GM19455 (cell line): Measurements from ENCODE around the gene AASDHPPT.

ENCODE experiments used
- ATAC-seq: cut with Tn5 transposase; IDR thresholded peaks from one replicate; pipeline ENCODE4 v1.9.1; 2021; ENCODE audit not compliant: unreplicated experiment

The AASDHPPT gene

DNA sequence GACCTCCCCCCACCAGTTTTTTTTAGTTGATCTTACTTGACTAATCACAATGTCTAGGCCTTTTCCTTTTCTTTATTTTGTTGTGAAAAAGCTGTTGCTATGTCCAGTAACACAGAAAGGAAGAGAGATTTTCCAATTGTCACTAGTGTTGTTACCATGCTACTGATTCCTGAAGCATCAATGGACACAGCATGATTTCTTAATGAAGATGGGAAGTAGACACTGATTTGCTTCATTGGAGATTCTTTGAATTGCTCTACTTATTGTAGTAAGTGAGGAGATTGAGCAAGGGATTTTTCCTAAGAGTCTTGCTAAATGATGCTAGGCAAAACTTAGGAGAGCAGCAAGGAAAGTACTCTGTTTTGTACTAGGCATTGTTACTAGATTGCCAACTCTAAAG lies 4.6 kb downstream of the AASDHPPT start:
- no peak for ATAC-seq

DNA sequence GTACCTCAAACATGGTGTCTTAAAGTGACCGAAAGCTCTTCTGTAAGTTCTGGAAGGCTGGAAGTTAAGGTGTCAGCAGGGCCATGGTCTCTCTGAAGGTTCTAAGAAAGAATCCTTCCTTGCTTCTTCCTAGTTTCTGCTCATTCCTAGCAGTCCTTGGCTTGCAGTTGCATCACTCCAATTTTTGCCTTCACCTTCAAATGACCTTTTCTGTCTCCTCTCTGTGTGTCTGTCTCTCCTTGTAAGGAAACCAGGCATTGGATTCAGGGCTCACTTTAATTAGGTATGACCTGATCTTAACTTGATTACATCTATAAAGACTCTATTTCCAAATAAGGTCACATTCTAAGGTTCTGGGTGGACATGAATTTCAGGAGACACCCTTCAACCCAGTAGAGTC lies 8.7 kb downstream of the AASDHPPT start:
- ATAC-seq = no peak

- no peak for ATAC-seq
These were observed 9.4 kb downstream of the AASDHPPT start for GRCh38 chr11:106086850-106087249.

DNA sequence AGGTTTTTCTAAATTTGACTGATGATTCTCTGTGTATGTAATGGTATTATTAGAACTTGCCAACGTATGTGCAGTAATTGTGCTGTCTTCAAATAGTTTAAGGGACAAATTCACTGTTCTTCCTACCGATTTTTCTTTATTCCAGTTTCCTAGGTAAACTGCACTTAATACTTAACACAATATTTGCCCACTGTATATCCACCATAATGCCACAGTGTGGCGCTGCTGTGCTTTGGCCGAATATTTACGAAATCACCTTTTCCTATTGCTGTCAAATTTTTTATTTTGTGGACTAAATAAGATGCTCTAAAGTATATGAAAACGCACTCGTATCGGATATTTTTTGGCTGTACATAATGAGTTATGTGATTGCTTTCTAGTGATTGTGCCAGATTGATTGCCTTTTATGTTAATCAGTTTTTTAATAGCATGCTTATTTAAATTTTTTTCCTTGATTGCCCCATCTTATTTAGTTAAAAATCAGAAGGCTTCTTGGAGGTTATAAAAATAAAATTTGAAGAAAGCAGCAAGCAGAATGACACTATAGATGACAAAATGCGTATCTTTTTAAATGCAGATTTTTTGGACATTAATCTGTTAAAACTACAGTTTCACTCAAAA lies 10.5 kb downstream of the AASDHPPT start:
- ATAC-seq = no peak

DNA sequence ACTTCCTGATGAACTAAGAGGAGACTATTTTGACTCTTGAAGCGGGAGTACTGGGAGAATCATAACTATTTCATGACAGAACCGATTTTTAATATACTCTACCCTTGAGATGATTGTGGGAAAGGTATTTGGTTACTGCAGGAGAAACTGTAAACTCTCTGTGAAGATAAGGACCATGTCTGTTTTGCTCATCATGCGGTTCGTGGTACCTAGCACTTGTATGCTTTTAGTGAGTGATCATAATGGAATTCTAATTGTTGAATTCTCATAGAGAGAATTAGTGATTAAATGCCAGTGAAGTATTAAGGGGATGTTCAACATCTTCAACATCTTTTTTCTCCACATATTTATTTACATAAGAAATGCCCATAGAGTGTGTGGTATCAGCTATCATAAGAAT lies 11.4 kb downstream of the AASDHPPT start:
- no peak for ATAC-seq

DNA sequence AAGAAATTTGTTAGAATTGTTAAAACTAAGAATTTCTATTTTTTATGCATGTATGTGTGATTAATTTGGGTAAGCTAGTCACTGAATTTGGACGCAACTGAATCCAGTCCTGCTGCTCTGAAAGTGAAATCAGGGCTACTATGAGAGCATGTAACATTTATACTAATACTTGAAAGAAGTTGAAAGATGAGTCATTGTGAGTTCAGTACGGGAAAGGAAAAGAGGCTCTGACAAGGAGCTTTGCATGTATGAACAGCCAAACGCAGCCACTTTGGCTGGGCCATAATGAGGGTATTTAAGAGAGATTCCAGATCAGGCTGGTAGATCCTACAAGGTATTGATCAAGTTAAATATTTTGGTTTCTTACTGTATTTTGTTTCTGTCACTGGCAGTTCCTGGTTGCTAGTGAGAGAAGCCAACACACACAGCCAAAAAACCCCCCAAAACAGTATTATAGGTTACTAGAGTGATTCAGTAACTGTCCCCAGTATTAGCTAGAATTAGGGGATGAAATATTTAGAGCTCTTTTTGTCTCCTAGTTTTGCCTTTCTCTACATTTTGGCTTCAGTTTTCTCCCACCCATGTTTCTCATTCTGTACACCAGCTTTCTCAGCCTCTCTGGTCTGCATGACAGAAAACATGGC lies 14.1 kb downstream of the AASDHPPT start:
- peak; percentile 98 for ATAC-seq

DNA sequence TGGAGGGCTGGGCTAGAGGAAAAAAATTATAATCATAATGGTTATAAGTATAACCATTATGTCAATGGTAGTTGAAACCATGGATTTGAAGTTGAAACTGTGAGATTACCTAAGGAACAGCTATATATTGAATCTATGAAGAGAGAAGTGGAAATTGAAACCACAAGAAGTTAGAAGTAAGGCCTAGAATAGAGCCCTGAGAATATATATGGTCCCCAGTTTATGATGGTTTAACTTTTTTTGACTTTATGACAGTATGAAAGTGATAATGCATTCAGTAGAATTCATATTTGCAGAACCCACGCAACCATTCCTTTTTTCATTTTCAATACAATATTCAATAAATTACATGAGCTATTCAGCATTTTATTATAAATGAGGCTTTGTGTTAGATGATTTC lies 15.0 kb downstream of the AASDHPPT start:
- no peak for ATAC-seq

DNA sequence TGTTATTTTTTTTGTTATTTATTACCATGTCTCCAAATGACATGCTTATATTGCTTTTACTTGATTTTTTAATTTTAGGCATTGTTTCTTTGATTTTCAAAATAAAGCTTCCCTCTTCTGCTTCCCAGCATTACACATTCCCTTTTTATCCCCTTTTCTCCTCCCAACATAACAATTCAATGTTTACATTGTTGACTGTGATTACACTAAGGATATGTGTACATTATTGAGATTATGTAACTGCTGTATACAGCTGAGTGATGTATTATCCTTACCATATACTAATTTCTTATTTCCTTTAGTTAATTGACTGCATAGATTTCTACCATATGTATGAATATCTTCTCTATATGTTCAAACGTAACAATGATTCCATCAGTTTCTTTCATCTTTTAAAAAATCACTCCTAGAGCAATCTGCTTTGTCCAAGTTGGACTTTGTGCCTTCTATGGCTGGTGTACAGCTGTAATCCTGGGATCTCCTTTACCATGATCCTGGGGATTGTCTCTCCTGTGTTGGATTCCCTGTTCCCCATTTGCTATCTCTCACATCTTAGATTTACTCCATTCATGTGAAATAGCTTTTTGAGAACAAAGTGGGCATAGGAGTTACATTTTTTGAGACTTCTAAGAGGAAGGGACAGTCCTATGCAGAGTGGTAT lies 21.6 kb downstream of the AASDHPPT start:
- ATAC-seq = no peak

- ATAC-seq = no peak
These were observed 23.9 kb downstream of the AASDHPPT start for GRCh38 chr11:106101370-106101769.

DNA sequence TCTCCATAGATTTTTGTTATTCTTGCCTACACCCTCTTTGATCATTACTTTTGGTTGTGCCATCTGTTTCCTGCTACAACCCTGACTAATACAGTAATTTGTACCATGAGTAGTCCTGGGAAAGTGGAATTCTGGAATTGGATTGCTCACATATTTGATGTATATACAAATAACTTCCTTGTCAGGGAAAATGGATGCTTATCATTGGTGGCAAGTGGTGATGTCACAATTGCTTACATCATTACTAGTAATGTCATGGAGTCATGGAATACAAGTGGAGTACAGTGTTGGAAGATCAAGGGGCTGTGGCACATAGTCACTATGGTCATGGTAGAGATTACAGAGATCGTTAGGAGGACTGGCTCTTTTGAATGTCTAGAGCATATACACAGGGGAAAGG lies 24.4 kb downstream of the AASDHPPT start:
- no peak for ATAC-seq

DNA sequence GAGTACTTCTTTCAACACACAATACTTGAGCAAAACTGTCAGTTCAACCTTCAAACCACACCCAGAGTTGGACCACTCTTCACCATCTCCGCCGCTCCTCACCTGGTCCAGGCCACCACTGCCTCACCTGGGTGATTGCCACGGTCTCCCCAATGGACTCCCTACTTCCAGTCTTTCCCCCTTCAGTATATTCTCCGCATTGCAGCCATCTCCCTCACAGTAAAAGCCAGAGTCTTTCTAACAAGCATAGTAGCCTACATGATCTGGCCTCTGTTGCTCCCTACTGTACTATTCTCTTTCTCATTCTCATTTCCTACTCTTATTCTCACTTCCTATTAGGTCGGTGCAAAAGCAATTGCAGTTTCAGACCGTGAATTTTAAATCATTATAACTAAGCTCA lies 28.5 kb downstream of the AASDHPPT start:
- no peak for ATAC-seq

- no peak for ATAC-seq
These were observed 44.3 kb downstream of the AASDHPPT start for GRCh38 chr11:106121570-106122320.

DNA sequence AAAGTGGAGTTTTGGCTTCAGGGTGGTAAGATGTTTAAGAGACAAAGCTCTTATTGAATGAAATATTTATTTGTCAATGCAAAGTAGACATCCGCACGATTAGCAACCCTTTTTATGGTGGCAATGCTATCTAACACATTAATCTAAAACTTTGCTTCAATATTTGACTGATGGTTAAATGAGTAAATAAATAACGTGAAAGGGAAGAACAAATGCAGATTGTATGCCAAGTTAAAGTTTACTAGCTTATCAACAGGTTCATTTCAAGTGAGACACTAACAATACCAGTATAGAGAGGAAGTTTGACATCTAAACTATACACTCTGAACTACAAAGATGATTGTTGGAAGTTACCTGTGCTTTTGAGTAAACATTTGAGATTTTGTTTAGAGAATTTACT lies 50.1 kb downstream of the AASDHPPT start:
- ATAC-seq = no peak

DNA sequence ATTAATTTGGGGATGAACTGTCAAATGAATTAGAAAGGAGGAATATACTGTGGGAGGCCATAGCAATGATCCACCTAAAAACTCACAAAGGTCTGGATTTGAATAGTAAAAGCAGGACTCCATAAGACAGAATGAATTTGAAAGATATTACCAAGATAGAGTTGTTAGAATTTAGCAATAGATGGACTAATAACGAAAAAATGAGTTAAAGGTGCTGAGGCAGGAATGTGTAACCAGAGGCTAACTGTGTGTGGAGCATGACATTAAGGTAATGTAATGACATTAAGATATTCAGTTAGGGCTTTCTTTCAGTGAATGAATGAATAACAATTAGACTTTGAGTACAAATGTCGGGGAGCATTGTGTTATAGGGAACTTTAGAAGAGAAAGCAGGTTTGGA lies 51.3 kb downstream of the AASDHPPT start:
- ATAC-seq = no peak

DNA sequence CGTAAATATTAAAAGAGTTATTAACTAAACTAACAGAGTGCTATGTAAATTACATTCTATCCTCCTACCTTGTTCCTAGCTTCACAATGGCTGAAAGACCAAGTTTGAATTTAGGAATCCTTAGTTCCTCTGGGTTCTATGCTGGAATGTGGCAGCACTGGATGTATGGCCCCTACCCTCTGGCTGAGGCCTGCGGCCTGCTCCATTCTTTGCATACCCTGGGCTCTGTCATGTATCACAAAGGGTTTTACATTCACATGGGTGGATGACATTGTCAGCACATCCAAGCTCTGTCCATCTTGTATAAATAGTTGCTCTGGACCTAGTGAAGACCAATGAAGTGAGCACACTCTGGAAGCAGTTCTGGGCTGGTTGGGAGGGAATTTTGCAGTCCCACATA lies 54.5 kb downstream of the AASDHPPT start:
- no peak for ATAC-seq

DNA sequence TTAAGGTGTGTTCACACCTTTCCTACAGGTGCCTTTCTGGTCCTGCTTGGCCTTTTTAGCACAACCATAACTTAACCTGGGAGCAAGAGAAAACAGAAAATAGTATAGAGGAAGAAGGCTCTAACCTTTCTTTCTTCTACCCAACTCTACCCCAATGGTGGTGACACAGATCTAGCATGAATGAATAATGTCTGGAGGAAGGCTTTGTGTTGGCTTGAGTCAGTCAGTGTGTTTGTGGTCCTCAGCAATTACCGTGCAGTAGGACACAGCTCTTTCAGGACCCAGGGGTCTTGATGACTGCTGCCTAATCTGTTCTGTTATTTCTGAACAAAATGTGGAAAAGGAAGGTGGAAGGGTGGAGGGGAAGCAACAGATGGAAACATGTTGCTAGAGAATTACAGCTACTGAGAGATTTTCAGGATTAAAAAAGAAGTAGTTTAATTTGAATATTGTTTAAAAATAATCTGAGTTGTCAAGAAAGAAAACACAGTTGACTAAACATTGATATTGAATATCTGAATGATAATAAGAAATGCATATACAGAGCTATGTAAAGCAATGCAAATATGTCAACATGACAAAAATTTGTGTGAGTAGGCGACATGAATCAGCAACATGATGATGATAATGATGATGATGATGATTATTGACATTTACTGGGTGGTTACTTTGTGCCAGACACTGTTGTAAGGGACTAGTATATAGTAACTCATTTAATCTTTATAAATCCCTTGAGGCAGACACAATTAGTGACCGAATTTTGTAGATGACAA lies 55.3 kb downstream of the AASDHPPT start:
- no peak for ATAC-seq

DNA sequence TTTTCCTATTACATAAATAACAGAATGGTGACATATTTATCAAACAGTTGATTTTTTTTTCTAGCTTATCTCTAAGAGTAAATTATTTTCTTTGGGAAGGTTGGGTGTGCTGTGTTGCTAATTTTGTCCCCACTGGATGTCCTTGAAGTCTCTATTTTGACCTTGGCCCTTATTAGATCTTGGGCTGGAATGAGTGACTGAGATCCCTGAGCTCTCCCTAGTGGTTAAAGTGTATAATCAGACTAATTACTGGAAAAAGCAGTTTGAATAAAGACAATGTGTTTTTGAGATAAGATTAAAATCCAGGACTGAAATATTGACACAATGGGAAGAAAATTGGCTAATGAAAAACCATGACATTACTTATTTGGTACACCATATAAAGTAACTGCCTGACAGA lies 56.1 kb downstream of the AASDHPPT start:
- ATAC-seq = no peak

DNA sequence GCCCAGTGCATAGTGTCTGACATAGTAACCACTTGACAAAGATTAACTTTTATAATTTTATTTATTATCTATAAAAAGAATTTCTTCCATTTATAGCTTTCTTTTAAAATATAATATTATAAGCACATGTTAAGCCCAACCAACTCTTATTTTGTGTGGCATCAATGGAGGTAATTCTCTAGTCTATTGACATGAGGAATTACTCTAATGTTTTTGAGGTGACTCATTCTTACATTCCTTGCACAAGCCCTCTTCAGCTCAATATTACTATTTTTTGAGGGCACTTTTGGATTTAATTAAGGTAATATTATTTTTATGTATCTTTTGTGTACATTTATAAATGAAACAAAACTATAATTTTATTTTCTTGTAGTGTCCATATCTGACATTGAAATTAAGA lies 59.6 kb downstream of the AASDHPPT start:
- no peak for ATAC-seq

- no peak for ATAC-seq
These were observed 60.3 kb downstream of the AASDHPPT start for GRCh38 chr11:106137758-106138157.
